Measurements from ENCODE around the gene EXO1. TPM values are rescaled to one million over a fixed set of nuclear protein-coding genes. Genes with fewer than 3 reads are reported as not detected.

Gene EXO1
- total RNA-seq, 1 donor from 2014 or later, result 3.8 TPM

DNA sequence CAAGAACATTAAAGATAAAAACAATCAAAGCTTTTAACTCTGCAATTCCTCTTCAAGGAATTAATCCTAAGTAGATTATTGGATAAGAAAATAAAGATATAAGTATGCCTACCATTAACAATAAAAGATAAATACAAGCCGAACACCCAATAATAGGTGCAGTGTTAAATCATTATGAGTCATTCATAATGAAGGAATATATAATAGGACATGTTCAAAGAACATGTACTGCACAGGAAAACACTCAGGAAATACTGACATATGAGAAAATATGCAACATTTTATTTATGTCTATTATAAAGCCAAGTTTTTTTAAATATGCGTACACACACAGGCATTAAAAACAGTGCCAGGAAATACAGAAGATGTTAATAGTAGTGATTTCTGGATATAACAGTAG is 11.1 kb upstream of the EXO1 start:
- TF ChIP-seq, protein P1, sequence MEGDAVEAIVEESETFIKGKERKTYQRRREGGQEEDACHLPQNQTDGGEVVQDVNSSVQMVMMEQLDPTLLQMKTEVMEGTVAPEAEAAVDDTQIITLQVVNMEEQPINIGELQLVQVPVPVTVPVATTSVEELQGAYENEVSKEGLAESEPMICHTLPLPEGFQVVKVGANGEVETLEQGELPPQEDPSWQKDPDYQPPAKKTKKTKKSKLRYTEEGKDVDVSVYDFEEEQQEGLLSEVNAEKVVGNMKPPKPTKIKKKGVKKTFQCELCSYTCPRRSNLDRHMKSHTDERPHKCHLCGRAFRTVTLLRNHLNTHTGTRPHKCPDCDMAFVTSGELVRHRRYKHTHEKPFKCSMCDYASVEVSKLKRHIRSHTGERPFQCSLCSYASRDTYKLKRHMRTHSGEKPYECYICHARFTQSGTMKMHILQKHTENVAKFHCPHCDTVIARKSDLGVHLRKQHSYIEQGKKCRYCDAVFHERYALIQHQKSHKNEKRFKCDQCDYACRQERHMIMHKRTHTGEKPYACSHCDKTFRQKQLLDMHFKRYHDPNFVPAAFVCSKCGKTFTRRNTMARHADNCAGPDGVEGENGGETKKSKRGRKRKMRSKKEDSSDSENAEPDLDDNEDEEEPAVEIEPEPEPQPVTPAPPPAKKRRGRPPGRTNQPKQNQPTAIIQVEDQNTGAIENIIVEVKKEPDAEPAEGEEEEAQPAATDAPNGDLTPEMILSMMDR (IDR thresholded peaks at IDR 0.05), result no peak
- Mint-ChIP-seq H3K27me3 (ENCODE audit: low read depth) (peaks cover 3% of the 10 kb centered on the region), H3K4me1 (ENCODE audit: low read depth) (peaks cover 12% of the 10 kb centered on the region), H3K36me3 (ENCODE audit: low read depth) (no peaks in the 10 kb centered on the region), H3K27ac (ENCODE audit: unreplicated experiment) (no peak overlapping the region), H3K9me3 (ENCODE audit: low read depth) (no peaks in the 10 kb centered on the region), H3K4me3 (ENCODE audit: unreplicated experiment) (no peak overlapping the region)
- no peak for DNase-seq (ENCODE audit: low spot score)

DNA sequence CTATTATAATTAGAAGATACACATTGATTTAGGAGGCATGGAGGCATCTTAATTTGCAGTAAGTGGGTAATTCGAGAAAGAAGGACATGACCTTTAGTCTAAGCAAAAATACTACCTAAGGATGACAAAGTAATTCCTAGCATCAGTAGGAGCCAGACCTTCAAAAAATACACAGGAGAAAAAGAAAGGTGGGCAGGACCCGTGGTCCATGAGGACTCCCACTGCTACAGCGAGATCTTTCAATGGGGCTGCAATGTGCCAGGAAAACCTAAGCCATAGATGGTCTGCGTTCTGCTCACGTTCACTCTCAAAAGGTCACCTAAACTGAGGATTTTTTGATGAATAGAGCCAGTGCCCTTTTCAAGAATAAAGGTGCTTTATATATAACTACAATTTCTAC is 10.6 kb upstream of the EXO1 start:
- Mint-ChIP-seq H3K4me1 (ENCODE audit: low read depth) (peaks cover 15% of the 10 kb centered on the region), H3K4me3 (ENCODE audit: unreplicated experiment) (no peak overlapping the region), H3K36me3 (ENCODE audit: low read depth) (no peaks in the 10 kb centered on the region), H3K27me3 (ENCODE audit: low read depth) (peaks cover 3% of the 10 kb centered on the region), H3K27ac (ENCODE audit: unreplicated experiment) (no peak overlapping the region), H3K9me3 (ENCODE audit: low read depth) (no peaks in the 10 kb centered on the region)
- DNase-seq (ENCODE audit: low spot score), result no peak
- TF ChIP-seq, protein P1 (IDR thresholded peaks at IDR 0.05), result no peak

DNA sequence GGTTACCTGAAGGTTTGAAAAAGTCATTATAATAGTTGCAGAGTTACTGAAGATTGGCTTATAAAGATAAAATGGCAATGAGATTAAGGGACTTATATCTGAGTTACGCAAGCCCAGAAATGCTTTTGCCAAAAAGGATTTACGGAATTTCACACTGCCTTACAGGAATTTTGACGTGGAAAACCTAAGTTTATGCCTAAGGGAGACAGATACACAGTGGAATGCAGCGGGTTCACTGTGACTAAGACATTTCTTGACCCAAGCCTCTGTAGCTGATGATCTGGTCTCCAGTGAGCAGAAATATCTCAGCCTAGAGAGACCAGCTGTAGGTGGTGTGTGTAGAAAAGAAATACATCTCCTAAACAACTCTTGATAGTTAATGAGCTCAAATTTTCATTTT is 10.1 kb upstream of the EXO1 start:
- TF ChIP-seq, protein P1 (IDR thresholded peaks at IDR 0.05), result no peak
- DNase-seq (ENCODE audit: low spot score), result no peak
- Mint-ChIP-seq H3K27ac (ENCODE audit: unreplicated experiment) (peak overlapping the region; percentile 6), H3K36me3 (ENCODE audit: low read depth) (no peaks in the 10 kb centered on the region), H3K27me3 (ENCODE audit: low read depth) (peaks cover 2% of the 10 kb centered on the region), H3K4me1 (ENCODE audit: low read depth) (peaks cover 20% of the 10 kb centered on the region), H3K4me3 (ENCODE audit: unreplicated experiment) (no peak overlapping the region), H3K9me3 (ENCODE audit: low read depth) (no peaks in the 10 kb centered on the region)

DNA sequence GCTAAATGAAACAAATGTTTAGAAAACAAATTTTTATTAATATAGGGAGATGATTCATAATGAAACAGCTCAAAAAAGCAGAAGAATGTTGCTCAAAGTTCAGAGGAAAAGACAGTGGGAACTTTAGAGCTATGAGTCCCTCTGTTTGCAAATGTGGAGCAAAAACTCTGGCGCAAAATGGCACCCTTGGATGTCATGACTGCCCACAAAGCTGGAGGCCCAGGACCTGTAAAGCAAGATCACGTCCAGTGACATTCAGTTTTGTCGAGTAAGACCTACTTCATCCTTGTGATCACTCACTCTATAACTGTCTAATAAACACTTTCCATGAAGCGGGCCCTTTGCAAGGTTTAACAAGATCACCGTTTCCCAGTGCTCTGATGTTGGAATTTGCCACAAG is 9.1 kb upstream of the EXO1 start:
- no peak overlapping the region for H3K4me3 Mint-ChIP-seq (ENCODE audit: unreplicated experiment)

DNA sequence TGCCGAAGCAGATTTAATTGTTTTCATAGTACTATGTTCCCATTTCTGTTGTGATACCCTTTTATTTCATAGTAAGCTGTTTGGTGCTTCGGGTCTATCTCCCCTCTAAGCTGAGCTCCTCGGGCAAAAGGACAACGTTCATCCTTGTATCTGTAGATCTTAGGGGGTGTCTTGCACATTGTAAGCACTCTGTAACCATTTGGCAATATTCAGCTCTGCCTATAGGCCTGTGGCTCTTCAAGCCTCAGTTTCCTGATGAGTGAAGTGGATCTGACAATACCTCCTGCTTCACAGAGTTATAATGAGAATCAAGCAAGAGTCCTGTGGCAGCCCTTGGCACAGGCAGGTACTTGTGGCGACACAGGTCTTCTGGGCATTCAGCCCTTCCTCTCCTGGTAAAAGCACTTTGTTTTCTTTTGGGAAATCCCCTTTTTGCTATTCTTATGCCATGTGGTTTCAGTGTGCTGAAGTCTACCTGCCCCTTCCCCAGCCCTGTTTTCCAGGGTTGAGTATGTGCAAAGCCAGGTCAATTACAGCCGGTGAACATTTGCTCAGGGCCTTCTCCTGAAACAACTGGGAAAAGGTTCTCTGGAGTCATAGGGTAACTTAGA is 8.5 kb upstream of the EXO1 start:
- H3K4me1 Mint-ChIP-seq (ENCODE audit: low read depth), result peaks cover 25% of the 10 kb centered on the region
- TF ChIP-seq, protein P1 (IDR thresholded peaks at IDR 0.05), result no peak
- H3K27me3 Mint-ChIP-seq (ENCODE audit: low read depth), result no peaks in the 10 kb centered on the region
- DNase-seq (ENCODE audit: low spot score), result no peak
- H3K27ac Mint-ChIP-seq (ENCODE audit: unreplicated experiment), result no peak overlapping the region
- no peaks in the 10 kb centered on the region for H3K36me3 Mint-ChIP-seq (ENCODE audit: low read depth)
- H3K9me3 Mint-ChIP-seq (ENCODE audit: low read depth), result no peaks in the 10 kb centered on the region
- no peak overlapping the region for H3K4me3 Mint-ChIP-seq (ENCODE audit: unreplicated experiment)

More for the DNA sequence above, 9.1 kb upstream of the EXO1 start:
- H3K36me3 Mint-ChIP-seq (ENCODE audit: low read depth), result no peaks in the 10 kb centered on the region
- H3K27me3 Mint-ChIP-seq (ENCODE audit: low read depth), result no peaks in the 10 kb centered on the region
- DNase-seq (ENCODE audit: low spot score), result no peak
- no peaks in the 10 kb centered on the region for H3K9me3 Mint-ChIP-seq (ENCODE audit: low read depth)
- H3K27ac Mint-ChIP-seq (ENCODE audit: unreplicated experiment), result no peak overlapping the region
- peaks cover 25% of the 10 kb centered on the region for H3K4me1 Mint-ChIP-seq (ENCODE audit: low read depth)
- TF ChIP-seq, protein P1 (IDR thresholded peaks at IDR 0.05), result no peak
